ENCODE results near the gene WARS2.

- no peak for TF ChIP-seq CTCF (IDR thresholded peaks at IDR 0.05)
- no peak for TF ChIP-seq POLR2A (IDR thresholded peaks at IDR 0.05)
Observed at GRCh38 chr1:119124764-119125163, 15.7 kb downstream of the WARS2 start.

All from testis (tissue), 2 donors.